ENCODE results near the gene HOXA10.

The HOXA10 gene

GRCh38 chr7:27179503-27180430 lies 5.6 kb upstream of the HOXA10 start:
- DNase-seq (ENCODE audit: low read depth): peak; percentile 52

- no peak for DNase-seq (ENCODE audit: low read depth)
Measured at GRCh38 chr7:27179030-27179429, 4.9 kb upstream of the HOXA10 start.

GRCh38 chr7:27178366-27178765 lies 4.2 kb upstream of the HOXA10 start:
- no peak for DNase-seq (ENCODE audit: low read depth)

- no peak for DNase-seq (ENCODE audit: low read depth)
Measured at GRCh38 chr7:27177795-27178320, 3.7 kb upstream of the HOXA10 start.

GRCh38 chr7:27176962-27177794 lies 3.1 kb upstream of the HOXA10 start:
- DNase-seq (ENCODE audit: low read depth): no peak

GRCh38 chr7:27176524-27176845 lies 2.4 kb upstream of the HOXA10 start:
- no peak for DNase-seq (ENCODE audit: low read depth)

GRCh38 chr7:27175626-27176523 lies 1.8 kb upstream of the HOXA10 start:
- no peak for DNase-seq (ENCODE audit: low read depth)

GRCh38 chr7:27174874-27175625 lies 930 bp upstream of the HOXA10 start:
- no peak for DNase-seq (ENCODE audit: low read depth)

GRCh38 chr7:27173511-27173955 lies 587 bp downstream of the HOXA10 start:
- DNase-seq (ENCODE audit: low read depth): no peak

- DNase-seq (ENCODE audit: low read depth): no peak
Measured at GRCh38 chr7:27172823-27173510, 1.2 kb downstream of the HOXA10 start.

- no peak for DNase-seq (ENCODE audit: low read depth)
Measured at GRCh38 chr7:27172315-27172774, 1.8 kb downstream of the HOXA10 start.

- DNase-seq (ENCODE audit: low read depth): no peak
Measured at GRCh38 chr7:27171637-27172314, 2.3 kb downstream of the HOXA10 start.

GRCh38 chr7:27171325-27171636 lies 2.8 kb downstream of the HOXA10 start:
- DNase-seq (ENCODE audit: low read depth): no peak

GRCh38 chr7:27170426-27171324 lies 3.4 kb downstream of the HOXA10 start:
- DNase-seq (ENCODE audit: low read depth): no peak

GRCh38 chr7:27169658-27170425 lies 4.3 kb downstream of the HOXA10 start:
- no peak for DNase-seq (ENCODE audit: low read depth)

GRCh38 chr7:27168265-27168947 lies 5.7 kb downstream of the HOXA10 start:
- no peak for DNase-seq (ENCODE audit: low read depth)

GRCh38 chr7:27167916-27168264 lies 6.2 kb downstream of the HOXA10 start:
- no peak for DNase-seq (ENCODE audit: low read depth)
